Cardiac muscle cell (in vitro differentiated cells and primary cell): ENCODE measurements around the gene ZBTB40. TPM values are rescaled to one million over a fixed set of nuclear protein-coding genes. Genes with fewer than 3 reads are reported as not detected.
A peak's percentile ranks its signal among the peaks of the same experiment; 100 is the strongest.

Source experiments
- DNase-seq, 2 donors: peaks; one replicate each; pipeline versions ENCODE4 v3.0.0 to v3.0.0-alpha.2; 2010 to 2017; ENCODE audit warnings: low read depth in 1 of 2, low spot score in 1 of 2
- H3K27ac ChIP-seq: fragments of 200-600 bp; sonication (generic); 2 replicates; pipeline ENCODE4 v1.5.1; 2016
- H3K27me3 ChIP-seq: fragments of 200-600 bp; sonication (generic); 2 replicates; pipeline ENCODE4 v1.6.0; 2016; ENCODE audit warnings: control low read depth
- H3K36me3 ChIP-seq: fragments of 200-600 bp; sonication (generic); 2 replicates; pipeline ENCODE4 v1.5.1; 2016; ENCODE audit warnings: control low read depth
- H3K4me1 ChIP-seq: fragments of 200-600 bp; sonication (generic); 2 replicates; pipeline ENCODE4 v1.8.1; 2017; ENCODE audit warnings: low read depth, mild to moderate bottlenecking, mixed run types
- H3K4me3 ChIP-seq: fragments of 200-600 bp; sonication (generic); 2 replicates; pipeline ENCODE4 v1.5.1; 2016; ENCODE audit warnings: mild to moderate bottlenecking
- H3K9me3 ChIP-seq: fragments of 200-600 bp; sonication (generic); 2 replicates; pipeline ENCODE4 v1.5.1; 2017; ENCODE audit warnings: low read depth, mild to moderate bottlenecking, control low read depth
- polyA plus RNA-seq: library from polyadenylated mRNA; unstranded; fragments of >200 nt; fragmentation: Nextera tagmentation; extraction: Ambion mirVana; gene quantifications from 2 replicates; pipeline ENCODE4 v1.2.1, GENCODE V29; 2016
- total RNA-seq: library from RNA; depleted of rRNA; stranded (reverse); fragments of >200 nt; gene quantifications from 2 replicates; pipeline ENCODE4 v1.2.3, GENCODE V29; 2016
- TF ChIP-seq, protein P1 (sequence below): IDR thresholded peaks from 2 replicates; pipeline ENCODE4 v1.5.1; 2012; ENCODE audit warnings: low read depth, mild to moderate bottlenecking, low read length

The ZBTB40 gene
- total and polyA plus RNA-seq, 2 experiments from 2014 or later: 8.3 to 18.1 TPM

DNA sequence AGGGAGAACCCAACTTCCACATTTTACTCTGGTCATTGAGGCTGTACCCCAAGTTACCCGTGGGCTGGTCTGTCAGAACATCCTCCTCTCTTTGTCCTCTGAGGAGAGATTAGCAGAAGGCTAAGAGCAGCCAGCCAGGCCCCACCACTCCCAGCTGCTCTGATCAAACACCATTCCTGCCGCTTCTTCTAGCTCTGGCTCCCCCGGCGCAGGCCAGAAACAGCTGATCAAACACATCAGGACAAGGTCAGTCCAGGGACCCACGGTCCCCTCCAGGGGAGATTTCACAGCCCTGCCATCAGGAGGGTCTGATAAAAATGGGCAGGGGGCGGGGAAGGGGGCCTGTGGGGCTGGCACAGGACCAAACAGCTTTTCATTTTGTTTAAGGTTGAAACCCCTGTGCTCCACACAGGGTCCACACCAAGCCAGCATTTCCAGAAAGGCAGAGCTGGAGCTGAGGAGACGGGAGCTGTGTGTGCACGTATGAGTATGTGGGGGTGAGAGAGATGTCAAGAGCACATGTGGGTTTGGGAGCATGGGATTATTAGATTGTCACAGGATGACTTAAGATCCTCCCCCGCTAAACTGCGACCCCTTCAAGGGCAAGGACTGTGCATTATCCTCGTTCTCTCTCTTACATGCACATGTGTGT, 81.7 kb downstream of the ZBTB40 start:
- Histone ChIP-seq H3K27me3 (no peaks in the 10 kb centered on the region), H3K4me1 (peaks cover 11% of the 10 kb centered on the region), H3K36me3 (no peaks in the 10 kb centered on the region), H3K27ac (no peak overlapping the region), H3K4me3 (no peak overlapping the region), H3K9me3 (no peaks in the 10 kb centered on the region)
- TF ChIP-seq, protein P1, sequence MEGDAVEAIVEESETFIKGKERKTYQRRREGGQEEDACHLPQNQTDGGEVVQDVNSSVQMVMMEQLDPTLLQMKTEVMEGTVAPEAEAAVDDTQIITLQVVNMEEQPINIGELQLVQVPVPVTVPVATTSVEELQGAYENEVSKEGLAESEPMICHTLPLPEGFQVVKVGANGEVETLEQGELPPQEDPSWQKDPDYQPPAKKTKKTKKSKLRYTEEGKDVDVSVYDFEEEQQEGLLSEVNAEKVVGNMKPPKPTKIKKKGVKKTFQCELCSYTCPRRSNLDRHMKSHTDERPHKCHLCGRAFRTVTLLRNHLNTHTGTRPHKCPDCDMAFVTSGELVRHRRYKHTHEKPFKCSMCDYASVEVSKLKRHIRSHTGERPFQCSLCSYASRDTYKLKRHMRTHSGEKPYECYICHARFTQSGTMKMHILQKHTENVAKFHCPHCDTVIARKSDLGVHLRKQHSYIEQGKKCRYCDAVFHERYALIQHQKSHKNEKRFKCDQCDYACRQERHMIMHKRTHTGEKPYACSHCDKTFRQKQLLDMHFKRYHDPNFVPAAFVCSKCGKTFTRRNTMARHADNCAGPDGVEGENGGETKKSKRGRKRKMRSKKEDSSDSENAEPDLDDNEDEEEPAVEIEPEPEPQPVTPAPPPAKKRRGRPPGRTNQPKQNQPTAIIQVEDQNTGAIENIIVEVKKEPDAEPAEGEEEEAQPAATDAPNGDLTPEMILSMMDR: no peak
- DNase-seq: no peak

DNA sequence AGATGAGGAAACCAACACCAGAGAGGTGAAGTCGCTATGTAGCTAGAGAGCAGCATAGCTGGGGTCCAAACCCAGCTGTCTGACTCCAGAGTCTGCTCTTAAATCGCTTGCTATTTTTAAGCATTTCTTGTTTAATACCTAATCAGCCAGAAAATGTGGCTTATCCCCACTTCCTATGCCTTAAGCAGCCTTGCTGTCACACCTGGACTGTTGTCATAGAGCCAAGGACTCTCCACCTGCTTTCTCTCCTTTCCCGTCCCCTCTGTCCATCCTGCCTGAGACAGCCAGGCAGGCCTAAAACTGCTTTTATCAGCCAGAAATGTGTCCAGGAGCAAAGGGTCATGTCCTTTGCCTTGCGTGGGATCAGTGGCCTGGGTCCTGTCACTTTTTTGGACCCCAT, 83.3 kb downstream of the ZBTB40 start:
- Histone ChIP-seq H3K9me3 (no peaks in the 10 kb centered on the region), H3K27me3 (no peaks in the 10 kb centered on the region), H3K4me3 (no peak overlapping the region), H3K27ac (peak overlapping the region; percentile 15), H3K4me1 (peaks cover 11% of the 10 kb centered on the region), H3K36me3 (no peaks in the 10 kb centered on the region)
- no peak for DNase-seq
- TF ChIP-seq, protein P1: no peak

DNA sequence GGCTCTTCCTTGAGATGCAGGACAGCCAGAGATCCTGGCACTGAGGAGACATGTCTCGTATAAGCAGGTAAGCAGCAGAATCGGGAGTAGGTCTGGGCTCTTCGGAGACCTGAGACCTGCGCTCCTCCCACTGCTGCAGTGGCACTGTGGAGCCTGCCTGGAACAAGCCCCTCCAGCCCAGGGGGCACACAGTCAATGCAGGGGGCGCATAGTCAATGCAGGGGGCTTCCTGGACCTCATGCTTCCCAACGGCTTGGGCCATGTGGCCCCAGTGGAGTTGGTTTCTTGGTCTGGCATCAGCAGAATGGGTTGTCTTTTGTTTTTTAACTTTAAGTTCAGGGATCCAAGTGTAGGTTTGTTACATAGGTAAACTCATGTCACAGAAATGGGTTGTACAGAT, 83.7 kb downstream of the ZBTB40 start:
- Histone ChIP-seq H3K36me3 (no peaks in the 10 kb centered on the region), H3K4me1 (peaks cover 11% of the 10 kb centered on the region), H3K27ac (peak overlapping the region; percentile 15), H3K9me3 (no peaks in the 10 kb centered on the region), H3K4me3 (no peak overlapping the region), H3K27me3 (no peaks in the 10 kb centered on the region)
- DNase-seq: no peak
- TF ChIP-seq, protein P1: no peak

DNA sequence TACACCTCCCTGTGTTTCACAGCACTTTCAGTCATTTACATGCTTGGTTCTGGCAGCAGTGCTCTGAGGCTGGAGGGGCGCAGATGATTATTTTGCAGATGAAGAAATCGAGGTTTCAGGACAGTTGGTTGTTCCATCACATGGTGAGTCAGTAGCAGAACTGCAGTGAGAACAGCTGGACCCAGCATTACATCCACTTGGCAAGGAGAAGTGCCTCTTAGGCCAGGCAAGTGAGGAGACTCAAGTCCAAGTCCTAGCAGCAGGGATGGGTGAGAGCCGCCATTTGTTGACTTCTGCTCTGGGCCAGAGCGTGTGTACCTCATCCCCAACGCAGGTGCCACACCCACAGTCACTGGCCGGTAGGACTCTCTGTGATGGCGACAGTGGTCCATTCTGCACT, 84.9 kb downstream of the ZBTB40 start:
- peak in 1 of 2 donors; percentile 20 for DNase-seq
- Histone ChIP-seq H3K9me3 (no peaks in the 10 kb centered on the region), H3K36me3 (no peaks in the 10 kb centered on the region), H3K4me1 (peaks cover 6% of the 10 kb centered on the region), H3K4me3 (no peak overlapping the region), H3K27ac (no peak overlapping the region), H3K27me3 (no peaks in the 10 kb centered on the region)
- TF ChIP-seq, protein P1: no peak

DNA sequence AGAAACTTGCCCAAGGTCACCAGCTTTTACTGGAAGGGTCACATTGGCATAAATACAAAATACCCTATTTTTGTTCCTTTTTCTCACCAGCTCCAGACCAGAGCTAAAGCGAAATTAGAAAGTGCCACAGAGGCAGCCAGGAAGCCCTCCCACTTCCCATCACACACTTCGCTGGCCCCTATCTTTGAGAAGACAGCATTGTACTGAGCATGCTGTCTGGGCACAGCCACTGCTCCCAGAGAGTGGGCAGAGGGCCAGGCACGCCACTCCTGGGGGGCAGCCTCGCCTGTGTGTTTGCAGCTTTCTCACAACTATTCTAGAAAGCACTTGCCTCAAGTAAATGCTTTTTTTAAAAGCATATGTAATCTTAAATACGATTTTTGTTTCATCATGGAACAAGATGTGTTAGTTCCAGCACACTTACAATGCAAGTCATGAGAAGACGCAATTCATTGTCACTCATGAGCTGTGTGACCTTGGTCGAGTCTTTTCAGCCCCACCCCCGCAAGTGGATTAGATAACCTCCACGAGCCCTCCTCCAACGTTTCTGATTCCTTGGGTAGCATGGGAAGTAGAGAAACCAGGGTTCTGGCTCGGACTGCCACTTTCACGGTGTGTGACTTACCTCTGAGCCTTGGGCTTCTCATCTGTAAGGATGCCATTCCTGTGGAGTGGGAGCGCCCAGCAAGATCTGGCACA, 85.9 kb downstream of the ZBTB40 start:
- TF ChIP-seq, protein P1: no peak
- H3K4me3 ChIP-seq: no peak overlapping the region
- no peak overlapping the region for H3K27ac ChIP-seq
- no peaks in the 10 kb centered on the region for H3K36me3 ChIP-seq
- H3K4me1 ChIP-seq: peaks cover 5% of the 10 kb centered on the region
- no peaks in the 10 kb centered on the region for H3K9me3 ChIP-seq
- DNase-seq: no peak
- H3K27me3 ChIP-seq: no peaks in the 10 kb centered on the region
